Astrocyte of the hippocampus (primary cell): ENCODE data around the gene ZNF226.
"Not testable (repeated sequence)": the region's sequence is repeated elsewhere in the genome, so short reads cannot be mapped to it uniquely, and the experiment has no call there.

Source experiments
- DNase-seq: peaks from one replicate; pipeline ENCODE4 v3.0.0; 2011; ENCODE audit warnings: low read depth, low spot score

ZNF226 gene

DNA sequence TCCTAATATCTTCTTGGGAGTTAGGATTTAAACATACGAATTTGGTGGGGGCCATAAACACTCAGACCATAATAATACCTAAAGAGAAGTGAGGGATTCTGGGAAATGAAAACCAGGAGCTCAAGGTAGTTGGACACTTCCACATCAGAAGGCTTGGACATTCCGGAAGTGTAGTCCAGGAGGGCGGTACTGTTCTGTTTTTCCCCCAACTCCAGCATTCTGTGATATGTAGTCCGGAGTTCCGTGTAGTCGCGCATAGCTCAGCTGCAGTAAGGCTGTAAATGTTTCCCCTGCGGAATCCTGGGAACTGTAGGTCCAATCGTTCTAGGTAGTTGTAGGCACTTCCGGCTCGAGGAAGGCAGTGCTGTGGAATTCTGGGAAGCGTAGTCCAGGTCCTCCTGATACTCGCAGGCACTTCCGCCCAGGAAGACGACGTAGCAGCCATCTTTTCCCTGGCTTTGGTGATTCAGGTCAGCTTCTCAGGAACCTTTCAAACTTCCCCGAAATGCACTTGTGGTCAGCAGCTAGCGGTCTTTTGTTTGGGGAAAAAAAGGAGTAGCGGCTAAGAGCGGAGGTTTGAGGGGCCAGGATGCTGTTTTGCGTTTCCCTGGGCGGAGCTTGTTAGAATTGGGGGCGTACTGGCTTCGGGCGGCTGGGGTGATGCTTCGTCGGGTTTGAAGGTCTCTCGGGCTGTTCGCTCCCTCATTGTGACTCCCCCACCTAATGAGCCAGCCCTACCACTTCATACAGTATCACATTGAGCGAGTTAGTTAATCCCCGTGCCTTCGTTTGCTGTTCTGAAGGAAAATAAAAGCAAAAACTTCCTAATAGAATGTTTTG, at the start of gene ZNF226:
Gene ZNF226, plus strand, starts transcription at position 428 of the 840 bp plus-strand sequence. CDS start 4,981 bp downstream, outside the sequence.
- DNase-seq: peak; percentile 99

DNA sequence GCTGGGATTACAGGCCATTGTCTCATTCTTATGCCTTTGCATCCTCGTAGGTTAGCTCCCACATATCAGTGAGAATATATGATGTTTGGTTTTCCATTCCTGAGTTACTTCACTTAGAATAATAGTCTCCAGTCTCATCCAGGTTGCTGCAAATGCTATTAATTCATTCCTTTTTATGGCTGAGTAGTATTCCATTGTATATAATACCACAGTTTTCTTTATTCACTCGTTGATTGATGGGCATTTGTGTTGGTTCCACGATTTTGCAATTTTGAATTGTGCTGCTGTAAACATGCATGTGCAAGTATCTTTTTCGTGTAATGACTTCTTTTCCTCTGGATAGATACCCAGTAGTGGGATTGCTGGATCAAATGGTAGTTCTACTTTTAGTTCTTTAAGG, 43.7 kb upstream of the ZNF226 start:
- not testable (repeated sequence) for DNase-seq

DNA sequence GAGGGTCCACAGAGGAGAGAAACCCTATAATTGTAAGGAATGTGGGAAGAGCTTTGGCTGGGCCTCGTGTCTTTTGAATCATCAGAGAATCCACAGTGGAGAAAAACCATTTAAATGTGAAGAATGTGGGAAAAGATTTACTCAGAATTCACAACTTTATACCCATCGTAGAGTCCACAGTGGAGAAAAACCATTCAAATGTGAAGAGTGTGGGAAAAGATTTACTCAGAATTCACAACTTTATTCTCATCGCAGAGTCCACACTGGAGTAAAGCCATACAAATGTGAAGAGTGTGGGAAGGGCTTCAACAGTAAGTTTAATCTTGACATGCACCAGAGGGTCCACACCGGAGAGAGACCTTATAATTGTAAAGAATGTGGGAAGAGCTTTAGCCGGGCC, 32.9 kb upstream of the ZNF226 start:
- no peak for DNase-seq

DNA sequence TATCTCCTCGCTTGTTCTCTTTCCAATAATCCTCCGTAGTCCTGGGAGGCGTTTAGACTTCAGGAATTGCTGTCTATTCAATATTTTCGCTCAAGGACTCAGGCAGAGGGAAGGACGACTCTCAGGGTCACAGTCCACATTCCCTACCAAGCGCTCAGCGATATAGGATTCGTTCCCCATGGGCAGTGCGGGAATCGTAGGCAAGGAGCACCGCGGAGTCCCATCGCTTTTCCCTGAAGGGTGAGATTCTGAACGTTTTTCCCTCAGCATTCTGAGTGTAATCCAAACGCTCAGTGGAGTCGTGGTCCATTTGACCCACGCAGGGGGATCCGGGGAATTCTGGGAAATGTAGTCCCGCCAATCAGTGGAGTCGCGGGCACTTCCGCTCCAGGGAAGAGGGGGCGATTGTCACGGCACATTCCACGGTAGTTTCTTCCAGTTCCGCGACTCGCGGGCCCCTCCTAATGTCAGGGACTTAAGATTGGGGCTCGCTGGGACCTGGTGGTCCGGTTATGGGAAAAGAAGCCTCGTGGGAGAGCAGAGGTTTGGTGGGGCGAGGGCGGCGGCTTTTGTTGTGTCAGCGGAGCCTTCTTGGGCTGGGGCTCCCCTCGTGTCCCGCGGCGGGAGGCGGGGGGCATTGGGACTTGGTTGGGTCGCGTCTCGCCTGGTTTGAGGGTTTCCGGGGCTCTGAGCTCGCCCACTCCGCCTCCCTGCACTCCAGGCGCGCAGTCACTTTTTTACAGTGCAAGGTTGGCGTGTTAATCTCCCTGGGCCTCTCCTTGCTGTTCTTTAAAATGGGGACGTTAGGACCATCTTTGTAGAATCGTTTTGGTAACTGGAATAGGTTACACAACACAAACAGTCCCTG, 23.5 kb upstream of the ZNF226 start, which contains the start of gene ZNF234:
Gene ZNF234, plus strand, starts transcription at position 364 of the 868 bp plus-strand sequence. CDS start 3,079 bp downstream, outside the sequence.
- peak; percentile 92 for DNase-seq

DNA sequence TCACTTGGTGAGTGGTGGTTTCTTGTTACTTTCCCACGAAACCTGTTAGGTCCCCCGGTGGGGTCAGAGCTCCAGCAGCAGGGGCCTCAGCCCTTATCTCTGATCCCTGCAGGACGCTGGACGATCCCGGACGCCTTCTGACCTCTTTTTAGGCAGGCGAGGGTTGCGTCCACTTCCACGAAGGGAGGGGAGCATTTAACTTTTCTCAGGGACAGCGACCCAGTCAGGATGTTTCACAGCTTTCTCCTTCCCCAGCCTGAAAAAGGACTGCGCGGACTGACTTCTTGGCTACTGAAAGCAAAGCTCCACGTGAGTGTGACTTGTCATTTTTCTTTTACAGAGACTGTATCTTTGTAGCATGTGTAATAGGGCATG, 22.9 kb upstream of the ZNF226 start:
- DNase-seq: peak; percentile 39

DNA sequence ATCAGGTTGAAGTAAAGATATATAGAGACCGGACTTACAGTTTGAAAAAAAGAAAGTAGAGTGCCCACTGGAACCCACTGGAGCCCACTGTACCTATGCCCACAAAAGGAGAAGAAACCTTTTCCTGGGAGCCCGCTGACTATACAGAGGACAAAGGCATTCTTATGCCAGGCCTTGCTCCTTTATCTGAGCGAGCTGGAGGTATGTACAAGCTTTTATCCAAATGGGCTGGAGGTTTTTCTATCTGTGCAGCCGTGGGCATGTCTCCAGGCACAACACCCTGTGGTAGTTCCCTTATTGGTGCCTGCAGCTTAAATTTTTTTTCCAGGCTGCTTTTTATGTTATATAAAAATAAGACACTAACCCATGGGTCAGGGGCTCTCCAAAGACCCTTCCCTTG, 15.1 kb upstream of the ZNF226 start:
- DNase-seq: no peak

DNA sequence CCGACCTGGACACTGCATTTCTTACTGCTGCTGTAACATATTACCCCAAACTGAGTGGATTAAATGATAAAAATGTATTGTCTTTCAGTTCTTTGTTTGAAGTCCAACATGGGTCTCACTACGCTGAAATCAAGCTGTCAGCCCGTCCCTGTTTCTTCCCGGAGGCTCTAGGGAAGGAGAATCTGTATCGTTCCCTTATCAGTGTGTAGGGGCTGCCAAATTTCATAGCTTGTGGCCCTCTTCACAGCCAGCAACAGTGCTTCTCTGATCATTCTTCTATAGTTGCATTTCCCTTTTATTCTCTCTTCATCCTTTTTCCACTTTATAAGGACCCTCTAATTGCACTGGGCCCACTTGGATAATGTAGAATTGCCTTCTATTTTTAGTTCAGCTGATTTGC, 13.4 kb upstream of the ZNF226 start:
- no peak for DNase-seq

DNA sequence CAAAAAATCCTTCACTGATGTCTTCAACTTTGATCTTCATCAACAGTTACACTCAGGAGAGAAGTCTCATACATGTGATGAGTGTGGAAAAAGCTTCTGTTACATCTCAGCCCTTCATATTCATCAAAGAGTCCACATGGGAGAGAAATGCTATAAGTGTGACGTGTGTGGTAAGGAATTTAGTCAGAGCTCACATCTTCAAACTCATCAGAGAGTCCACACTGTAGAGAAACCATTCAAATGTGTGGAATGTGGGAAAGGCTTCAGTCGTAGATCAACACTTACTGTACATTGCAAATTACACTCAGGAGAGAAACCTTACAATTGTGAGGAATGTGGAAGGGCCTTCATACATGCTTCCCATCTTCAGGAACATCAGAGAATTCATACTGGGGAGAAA, 8.4 kb upstream of the ZNF226 start:
- DNase-seq: no peak

DNA sequence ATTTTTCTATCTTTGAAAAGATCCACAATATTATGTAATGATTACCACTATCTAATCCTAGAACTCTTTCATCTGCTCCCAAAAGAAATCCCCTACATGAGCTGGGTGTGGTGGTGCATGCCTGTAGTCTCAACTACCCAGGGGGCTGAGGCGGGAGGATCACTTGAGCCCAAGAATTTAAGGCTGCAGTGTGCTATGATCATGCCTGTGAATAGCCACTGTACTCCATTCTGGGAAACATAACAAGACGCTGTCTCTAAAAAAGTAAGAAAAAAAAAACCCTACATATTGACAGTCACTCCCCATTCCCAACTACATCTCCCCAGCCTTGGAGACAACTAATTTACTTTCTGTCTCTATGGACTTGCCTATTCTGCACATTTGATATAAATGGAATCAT, 1.1 kb upstream of the ZNF226 start:
- no peak for DNase-seq

DNA sequence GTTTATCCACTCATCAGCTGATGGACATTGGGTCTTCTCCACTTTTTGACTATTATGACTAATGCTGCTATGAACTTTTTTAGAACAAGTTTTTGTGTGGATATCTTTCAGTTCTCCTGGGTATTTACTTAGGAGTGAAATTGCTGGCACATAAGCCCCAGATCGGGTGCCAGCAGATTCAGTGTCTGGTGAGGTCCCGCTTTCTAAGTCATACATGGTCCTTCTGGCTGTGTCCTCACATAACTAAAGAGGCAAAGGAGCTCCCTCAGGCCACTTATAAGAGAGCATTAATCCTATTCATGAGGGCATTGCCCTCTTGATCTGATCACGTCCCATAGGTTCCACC, 600 bp upstream of the ZNF226 start:
- DNase-seq: no peak

DNA sequence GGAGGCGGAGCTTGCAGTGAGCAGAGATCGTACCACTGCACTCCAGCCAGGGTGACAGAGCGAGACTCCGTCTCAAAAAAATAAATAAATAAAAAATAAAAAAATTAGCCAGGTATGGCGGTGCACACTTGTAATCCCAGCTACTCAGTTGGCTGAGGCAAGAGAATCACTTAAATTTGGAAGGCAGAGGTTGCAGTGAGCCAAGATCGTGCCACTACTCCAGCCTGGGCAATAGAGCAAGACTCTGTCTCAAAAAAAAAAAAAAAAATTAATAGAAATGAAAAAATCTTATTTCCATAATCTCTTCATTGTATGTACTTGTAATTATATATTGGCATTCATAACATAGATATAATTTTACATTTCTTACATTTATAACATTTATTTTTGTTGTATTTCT, 5.8 kb downstream of the ZNF226 start:
- DNase-seq: not testable (repeated sequence)

DNA sequence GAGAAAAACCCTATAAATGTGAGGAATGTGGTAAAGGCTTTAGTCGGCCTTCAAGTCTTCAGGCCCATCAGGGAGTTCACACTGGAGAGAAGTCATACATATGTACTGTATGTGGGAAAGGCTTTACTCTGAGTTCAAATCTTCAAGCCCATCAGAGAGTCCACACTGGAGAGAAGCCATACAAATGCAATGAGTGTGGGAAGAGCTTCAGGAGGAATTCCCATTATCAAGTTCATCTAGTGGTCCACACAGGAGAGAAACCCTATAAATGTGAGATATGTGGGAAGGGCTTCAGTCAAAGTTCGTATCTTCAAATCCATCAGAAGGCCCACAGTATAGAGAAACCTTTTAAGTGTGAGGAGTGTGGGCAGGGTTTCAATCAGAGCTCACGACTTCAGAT, 11.7 kb downstream of the ZNF226 start:
- no peak for DNase-seq

DNA sequence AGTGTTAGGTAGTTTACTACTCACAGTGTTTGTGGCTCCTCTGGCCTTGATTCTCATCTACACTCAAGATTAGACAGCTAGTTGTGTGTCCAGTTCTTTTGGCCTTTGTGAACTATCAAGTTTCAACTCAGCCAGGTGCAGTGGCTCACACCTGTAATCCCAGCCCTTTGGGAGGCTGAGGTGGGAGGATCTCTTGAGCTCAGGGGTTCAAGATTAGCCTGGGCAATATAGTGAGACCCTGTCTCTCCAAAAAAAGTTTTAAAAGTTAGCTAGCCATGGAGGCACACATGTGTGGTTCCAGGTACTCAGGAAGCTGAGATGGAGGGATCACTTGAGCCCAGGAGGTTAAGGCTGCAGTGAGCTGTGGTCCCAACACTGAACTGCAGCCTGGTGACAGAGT, 16.1 kb downstream of the ZNF226 start:
- no peak for DNase-seq

DNA sequence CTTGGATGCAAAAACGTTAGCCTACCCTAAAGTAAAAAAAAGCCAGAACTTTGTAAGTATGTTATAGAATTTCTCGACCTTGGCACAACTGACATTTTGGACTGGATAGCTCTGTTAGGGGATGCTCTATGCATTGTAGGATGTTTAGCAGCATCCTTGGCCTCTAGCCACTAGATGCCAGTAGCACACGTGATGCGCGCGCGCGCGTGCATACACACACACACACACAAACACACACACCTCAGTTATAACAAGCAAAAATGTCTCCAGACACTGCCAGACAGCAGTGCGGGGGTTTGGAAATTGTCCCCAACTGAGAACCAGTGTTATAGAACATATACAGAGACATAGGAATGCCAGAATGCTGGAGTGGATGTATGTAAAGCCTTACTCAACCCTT, 17.2 kb downstream of the ZNF226 start:
- no peak for DNase-seq

DNA sequence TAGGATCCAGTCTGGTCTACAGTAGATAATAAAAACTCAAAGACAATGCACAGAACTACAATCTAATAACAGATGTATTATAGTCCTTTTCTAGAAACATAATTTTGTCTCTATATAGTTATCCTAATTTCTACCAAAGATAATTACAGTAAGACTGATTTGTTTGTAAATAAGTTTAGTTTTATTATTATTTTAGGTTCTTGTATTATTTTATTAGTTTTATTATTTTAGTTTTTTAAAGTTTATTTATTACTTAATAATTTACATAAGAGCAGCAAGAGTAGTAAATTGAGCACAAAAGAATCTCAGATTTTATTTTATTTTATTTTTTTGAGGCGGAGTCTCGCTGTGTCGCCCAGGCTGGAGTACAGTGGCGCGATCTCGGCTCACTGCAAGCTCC, 25.1 kb downstream of the ZNF226 start:
- no peak for DNase-seq

DNA sequence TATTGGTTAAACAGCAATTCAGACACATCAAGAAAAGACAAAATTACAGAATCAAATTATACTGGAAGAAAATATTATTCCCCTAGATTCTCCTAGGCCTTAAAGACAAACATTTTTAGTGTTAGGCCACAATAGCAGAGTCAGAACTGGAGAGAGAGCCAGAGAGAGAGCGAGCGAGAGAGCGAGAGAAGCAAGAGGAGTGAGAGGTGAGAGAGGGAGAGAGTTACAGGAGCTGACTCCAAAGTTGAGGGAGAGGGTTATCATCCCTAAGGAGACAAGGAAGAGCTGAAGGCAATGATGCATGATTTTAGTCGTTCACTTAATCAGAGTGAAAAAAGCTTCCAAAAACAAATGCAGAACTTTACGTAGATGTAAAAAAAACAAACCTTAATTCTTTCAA, 27.2 kb downstream of the ZNF226 start:
- no peak for DNase-seq

DNA sequence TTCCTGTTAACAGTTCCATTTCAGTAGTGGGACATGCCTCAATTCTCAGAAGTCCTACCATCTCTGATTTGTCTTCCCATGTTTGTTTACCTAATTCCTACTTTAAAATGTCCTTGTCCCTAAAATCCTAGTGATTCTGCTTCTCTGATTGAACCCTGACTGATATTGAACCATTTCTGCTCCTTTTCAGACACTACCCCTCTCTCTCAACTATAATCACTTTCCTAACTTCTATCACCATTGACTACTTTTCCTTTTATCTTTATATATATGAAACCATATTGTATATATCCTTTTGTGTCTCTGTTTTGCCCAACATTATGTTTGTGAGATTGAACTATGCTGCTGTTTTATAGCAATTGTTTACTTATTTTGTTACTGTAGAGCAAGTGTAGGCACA, 31.9 kb downstream of the ZNF226 start:
- DNase-seq: no peak

DNA sequence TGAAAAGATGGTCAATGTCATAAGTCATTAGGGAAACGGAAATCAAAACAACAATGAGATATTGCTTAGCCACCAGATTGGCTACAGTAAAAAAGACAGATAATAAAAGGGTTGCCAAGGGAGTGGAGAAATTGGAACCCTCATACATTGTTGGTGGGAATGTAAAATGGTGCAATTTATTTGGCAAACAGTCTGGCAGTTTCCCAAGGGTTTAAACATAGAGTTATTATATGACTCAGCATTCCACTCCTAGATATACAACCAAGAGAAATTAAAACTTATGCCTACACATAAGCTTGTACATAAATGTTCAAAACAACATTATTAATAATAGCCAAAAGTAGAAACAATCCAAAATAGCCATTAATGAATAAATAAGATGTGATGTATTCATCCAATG, 37.6 kb downstream of the ZNF226 start:
- DNase-seq: no peak

DNA sequence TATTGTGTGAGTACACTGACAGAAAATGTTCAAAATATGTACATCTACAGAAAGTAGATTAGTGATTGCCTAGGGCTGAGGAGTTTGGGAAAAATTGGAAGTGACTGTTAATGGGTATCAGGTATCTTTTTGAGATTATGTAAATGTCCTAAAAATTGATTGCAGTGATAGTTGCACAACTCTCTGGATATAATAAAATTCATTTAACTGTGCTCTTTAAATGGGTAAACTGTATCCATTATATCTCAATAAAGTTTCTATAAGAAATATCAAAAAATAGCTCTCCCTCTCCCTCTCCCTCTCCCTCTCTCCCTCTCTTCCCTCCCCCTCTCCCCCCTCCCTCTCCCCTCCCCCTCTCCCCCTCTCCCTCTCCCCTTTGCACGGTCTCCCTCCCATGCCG, 38.1 kb downstream of the ZNF226 start:
- DNase-seq: no peak

DNA sequence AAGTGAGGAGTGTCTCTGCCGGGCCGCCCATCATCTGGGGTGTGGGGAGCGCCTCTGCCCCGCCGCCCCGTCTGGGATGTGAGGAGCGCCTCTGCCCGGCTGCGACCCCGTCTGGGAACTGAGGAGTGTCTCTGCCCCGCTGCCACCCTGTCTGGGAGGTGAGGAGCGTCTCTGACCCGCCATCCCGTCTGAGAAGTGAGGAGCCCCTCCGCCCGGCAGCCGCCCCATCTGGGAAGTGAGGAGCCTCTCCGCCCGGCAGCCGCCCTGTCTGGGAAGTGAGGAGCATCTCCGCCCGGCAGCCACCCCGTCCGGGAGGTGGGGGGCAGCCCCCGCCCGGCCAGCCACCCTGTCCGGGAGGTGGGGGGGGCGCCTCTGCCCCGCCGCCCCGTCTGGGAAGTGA, 39.0 kb downstream of the ZNF226 start:
- not testable (repeated sequence) for DNase-seq

DNA sequence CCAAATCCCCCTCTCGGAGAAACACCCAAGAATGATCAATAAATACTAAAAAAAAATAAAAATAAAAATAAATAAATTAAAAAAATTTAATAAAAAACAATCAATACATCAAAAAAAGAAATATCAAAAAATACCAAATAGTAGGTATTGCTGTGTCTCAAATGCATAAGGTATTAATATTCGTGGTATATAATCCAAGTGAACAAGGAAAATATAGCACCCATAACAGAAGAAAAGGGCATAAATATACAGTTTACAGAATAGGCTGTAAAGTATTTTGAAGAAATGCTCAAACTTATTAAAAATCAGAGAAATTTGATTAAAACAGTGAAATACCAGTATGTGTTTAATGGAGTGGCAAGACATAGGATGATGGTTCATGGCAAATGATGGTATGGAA, 39.9 kb downstream of the ZNF226 start:
- DNase-seq: no peak

DNA sequence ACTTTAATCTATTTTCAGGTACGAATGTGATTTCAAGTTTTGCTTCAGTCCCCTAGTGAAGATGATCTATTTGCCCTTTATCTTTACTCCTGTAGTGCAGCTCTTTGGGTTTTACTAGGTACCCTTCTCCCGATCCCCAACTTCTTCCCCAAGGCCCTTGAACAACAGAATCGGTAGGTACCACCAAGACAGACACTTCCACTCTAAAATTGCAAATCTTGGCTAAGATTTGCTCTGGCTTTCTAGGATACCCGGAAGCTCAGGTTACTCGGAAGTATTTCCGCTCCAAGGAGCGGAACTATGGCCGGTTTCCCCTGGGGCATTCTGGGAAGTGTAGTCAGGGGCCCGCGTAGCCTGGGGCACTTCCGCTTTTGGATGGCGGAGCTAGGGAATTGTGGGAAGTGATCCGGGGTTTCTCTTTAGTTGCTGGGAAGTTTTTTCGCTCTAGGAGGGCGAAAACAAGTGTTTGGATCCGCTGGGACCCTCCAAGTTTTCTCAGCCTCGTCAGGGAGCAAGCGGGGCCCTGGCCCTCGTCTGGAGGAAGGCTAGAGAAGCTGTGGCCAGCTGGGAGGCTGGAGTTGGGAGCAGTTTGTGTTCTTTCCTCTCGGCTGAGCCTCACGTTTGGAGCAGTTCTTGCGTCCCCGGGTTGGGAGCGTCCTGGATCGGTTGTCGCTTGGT, 42.4 kb downstream of the ZNF226 start:
- DNase-seq: peak; percentile 95
